Astrocyte of the hippocampus (primary cell): ENCODE results near the gene GUCD1.
A peak's percentile ranks its signal among the peaks of the same experiment; 100 is the strongest.

Experiments
- DNase-seq: peaks from one replicate; pipeline ENCODE4 v3.0.0; 2011; ENCODE audit warnings: low read depth, low spot score

Gene GUCD1

DNA sequence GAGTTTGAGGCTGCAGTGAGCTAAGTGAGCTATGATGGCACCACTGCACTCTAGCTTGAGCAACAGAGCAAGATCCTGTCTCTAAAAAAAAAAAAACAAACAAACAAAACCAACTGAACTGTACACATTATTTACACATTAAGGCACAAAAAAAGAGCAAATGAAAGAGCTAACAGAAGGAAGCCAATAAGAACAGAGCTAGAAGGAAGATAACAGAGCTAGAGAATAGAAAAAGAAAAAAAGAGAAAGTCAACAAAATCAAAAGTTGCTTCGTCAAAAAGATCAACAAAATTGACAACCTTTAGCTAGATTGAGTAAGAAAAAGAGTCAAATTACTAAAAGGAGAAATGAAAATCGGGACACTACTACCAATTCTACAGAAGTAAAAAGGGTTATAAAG, 25.0 kb downstream of the GUCD1 start:
- no peak for DNase-seq

DNA sequence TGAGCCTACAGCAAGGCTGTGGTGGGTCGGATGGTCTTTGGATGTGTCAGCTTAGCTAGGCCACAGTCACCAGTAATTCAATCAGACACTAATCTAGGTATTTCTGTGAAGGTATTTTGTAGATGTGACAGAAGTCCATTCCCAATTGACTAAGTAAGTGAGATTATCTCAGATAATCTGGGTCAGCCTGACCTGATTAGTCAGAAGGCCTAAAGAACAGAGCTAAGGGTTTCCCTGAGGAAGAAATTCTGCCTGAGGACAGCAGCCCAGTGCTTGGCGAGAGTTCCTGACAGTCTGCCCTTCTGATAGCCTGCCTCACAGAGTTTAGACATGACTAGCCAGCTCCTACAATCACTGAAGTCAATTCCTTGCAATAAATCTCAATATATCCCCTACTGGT, 28.7 kb downstream of the GUCD1 start:
- DNase-seq = no peak

DNA sequence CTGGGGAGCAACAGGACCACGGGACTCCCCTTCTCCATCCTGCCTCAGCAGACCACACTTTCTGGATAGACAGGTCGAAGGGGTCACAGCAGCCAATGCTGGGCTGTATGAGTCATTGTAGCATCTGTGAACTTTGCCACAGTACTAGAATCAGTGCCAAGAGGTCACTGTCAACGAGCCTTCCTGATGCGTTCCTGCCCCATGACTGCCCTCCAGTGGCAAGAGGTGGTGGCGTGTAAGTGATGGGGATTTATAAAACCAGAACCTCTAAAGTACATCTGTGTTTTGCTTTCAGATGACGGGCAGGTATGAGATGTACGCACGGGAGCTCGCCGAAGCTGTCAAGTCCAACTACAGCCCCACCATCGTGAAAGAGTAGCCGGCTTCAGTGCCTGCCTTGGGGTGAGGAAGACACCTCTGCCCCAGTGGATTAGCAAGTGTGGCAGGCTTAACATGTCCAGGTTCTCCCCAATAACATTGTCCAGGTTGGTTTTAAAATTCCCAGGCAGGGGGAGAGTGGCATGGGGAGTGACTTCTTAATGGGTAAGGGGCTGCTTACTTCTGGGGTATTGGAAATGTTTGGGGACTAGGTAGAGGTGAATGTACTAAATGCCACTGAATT, 29.4 kb downstream of the GUCD1 start:
- DNase-seq = peak; percentile 70

DNA sequence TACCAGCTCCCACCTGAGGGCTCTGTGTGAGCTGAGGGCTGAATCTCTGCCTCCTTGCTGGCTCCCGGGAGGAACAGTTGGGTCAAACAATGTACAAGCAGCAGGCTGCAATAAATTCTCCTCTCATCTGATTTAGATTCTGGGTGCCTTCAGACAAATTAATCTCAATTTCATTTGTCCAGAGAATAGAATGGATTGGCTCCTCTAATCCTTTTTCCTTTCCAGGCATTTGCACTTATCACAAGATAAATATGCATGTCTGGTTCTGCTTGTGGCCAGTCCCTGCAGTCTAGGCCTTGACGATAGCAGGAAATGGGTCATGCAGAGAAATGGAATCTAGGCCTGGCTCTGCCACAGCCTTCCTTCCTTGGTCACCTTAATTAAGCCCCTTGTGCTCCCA, 31.1 kb downstream of the GUCD1 start:
- DNase-seq = peak; percentile 48

DNA sequence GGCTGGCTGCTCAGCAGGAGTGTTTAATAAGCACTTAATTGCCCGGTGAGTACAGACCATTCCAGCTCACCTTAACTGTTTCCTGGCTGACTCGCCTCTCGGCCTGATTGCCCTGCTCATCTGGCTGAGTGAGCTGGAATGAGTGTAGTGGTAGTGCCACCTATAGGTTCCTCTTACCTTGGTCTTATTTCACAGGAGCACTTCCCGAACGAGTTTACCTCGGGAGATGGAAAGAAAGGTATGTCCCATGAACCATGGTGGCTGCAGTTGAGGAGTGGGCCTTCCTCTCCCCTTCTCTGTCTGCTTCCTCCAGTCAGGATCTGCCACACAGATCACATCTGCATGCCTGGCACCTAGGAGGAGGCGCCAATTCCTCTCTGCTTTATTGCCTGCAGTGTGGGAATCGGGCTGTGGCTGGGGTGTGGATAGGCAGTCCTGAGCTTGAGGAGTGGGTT, 33.1 kb downstream of the GUCD1 start:
- DNase-seq = peak; percentile 79

DNA sequence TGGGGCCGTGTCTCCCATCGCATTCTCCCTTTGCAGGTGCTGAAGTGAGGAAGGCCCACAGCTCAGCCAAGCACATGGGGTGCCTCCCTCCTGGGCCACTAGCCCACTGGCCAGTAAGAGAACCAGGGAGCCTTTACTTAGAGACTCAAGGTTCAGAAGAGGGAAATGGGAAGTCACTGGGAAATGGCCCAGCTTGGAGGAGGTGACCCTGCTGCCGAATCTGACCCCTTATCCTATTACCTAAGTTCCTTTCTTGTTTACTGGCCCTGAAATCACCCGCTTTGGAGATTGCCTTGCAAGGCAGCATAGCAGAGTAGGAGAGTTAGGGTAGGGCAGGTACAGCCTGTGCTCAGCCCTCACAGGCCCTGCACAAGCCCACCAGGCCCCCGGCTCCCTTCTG, 35.4 kb downstream of the GUCD1 start:
- DNase-seq = no peak

DNA sequence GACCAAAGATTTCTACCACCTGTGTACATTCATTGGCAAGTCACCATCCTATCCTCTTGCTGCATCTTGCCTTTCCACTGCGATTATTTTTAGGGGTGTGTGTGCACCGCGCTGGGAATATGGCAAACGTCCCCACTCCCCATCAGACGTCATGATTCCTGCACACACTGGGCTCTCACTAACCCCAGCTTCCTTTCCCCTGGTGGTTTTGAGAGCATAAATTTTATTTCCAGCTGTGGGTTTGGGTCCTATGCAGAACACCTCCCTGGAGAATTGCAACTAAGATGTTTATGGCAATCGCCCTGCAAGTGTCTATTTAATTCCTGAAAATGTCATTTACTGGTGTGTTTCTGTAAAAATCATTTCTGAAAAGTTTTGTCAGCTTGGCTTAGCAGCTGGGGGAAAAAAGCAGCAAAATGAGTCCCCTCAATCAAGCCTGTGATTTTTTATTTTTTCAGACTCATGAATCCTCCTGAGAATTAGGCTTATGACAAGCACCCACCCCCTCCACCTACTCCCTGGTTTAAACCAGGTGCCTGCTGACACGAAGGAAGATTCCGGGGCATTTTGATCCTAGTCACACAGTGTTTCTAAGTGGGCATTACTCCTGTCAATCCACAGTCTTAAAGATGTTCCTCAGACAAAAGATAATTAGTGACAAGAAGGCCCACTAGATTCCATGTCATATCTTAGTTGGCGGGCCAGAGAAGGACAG, 36.0 kb downstream of the GUCD1 start:
- DNase-seq = no peak

DNA sequence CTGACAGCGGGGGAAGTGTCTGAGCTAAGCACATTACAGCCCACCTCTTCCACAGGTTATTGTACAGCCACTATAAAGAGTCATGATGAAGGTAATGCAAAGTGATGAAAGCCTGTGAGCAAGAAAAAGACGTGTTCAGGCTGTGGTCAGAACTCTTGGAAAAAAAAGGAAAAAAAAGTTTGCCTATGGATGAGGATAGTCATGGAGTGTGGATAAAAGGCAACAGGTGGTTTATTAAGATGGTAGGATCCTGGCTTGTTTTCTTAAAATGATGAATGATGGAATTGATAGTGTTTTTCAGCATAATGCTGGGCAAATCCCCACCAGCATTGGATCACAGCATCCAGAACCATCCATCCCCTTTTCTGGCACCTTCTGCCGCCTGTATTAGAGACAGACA, 36.7 kb downstream of the GUCD1 start:
- no peak for DNase-seq

DNA sequence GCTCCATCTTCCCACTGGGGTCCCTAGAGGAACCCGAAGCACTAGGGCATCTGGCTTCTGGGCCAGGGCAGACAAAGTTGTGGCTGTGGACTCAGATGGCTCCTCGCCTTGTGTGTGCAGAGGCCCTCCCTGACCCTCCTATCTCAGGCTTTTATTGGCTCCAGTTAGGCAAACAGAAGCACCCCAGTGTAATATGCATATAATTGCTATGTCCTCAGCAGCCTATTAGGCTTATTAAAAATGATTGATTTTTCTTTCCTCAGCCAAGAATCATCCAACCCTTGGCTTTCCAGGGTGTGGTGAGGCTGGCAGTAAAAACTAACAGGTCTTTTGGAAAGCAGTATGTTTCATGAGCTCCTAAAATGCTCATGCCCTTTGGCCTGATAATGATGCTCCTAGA, 37.5 kb downstream of the GUCD1 start:
- no peak for DNase-seq

DNA sequence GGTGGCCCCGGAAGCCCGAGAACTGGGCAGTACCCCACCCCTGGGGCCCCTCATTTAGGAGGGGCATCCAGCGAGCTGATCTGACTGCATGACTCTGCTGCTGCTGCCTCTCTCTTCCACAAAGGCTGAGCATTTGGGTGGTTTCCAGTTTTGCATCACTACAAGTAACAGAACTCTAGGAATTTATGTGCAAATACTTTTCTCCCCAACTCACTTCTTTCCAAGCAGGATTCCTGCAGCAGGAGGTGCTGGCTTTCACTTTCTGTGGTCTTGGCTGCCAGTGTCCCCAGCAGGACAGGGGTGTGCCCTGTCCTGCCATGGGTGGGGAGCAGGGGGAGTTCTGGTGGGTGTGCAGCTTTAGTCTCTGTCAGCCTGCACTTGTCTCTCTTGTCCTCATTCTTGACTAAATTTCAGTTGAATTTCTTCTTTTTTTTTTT, 38.6 kb downstream of the GUCD1 start:
- peak; percentile 95 for DNase-seq

DNA sequence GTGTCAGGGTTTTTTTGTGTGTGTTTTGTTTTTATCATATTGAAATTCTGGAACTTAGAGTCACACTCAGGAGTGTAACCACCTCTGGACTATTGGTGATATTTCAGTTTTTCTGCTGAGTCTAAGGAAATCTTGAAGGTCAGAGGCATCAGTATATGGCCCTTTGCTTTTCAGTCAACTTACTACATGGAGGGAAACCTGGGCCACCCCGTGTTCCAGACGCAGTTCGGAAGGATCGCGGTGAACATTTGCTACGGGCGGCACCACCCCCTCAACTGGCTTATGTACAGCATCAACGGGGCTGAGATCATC, 40.0 kb downstream of the GUCD1 start:
- no peak for DNase-seq

DNA sequence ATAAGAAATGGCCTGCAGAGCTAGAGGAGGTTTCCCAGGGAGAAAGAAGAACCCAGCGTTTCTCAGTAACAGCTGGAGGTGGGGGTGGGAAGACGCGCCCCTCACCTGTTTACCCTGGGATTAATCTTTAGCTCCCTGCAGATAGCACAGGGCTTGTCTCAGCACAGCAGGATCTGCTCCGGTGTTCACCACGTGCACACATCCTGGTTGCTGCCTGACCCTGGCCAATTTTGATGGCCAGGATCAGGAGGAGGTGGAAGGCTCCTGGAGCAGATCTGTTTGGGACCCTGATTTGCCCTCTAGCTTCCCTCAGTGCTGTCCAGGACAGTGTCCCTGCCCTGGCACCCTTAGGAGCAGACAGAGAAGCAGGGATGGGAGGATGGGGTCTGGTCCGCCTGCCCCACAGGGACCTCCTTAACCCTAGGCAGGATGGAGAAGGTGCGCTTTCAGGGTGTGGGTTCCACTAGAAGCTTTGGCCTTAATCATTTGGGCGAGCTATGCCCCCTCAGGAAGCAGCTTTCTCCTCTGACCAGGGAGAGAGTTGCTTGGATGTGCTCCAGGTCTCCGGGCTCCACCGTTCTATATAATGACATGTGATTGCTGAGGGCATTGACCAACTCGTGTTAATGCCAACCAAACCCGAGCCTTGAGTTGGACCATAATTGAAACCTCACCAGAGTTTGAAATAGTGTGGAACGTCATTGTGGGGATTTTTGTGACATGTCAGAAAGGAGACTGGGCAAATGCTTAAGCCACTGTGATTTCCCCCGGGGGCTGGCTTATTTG, 40.5 kb downstream of the GUCD1 start:
- DNase-seq = no peak

DNA sequence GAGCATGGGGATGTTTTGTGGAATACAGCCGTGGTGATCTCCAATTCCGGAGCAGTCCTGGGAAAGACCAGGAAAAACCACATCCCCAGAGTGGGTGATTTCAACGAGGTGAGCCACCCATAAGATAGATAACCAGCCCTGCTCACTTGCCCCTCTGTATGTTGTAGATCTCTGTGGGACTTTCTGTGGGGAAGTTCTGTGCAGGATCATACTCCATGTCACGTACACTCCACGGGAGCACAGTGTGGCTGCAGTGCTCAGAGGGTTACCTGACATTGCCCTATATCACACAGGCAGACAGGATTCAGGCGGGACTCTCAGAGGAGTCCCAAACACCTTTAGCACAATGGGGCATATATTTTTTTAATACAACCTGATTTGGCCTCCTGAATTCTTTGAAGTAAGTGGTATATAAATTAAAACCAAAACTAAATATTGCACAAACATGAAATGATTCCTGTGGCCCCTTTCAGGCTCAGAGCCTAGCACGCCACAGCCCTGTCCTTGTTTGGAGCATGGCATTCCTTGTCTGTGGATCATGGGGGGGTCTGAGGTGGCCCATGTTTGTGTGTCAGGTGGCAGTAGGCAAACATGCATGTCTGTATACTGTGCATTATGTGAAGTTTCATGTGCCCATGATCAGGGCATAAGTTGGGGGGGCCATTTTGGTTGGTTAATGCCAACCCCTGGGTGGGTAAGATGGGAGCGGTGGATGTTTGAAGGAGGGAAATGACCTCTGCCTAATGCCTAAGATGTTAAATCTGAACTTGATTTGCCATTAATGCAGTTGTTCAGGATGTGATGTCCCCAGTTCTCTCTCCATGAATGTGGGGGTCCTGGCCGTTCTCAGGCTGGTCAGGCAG, 41.3 kb downstream of the GUCD1 start:
- DNase-seq = no peak

DNA sequence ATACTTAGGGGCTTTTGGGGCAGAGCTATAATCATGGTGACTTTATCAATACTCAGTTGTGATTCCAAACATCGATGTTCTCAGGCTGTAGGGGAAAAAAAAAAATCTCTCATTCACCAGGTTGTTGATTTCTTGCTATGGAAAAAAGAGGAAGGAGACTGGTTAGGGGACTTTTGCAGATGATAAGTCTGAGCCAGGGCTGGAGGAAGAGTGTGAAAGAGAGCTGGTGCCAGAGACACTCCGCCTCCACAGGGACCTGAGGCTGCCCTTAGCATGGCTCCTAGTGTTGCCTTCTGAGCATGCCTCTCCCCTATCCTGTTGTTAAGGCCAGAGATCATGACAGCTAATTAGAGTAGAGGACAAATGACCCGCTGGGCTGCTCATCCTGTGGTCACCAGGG, 42.9 kb downstream of the GUCD1 start:
- DNase-seq = no peak

DNA sequence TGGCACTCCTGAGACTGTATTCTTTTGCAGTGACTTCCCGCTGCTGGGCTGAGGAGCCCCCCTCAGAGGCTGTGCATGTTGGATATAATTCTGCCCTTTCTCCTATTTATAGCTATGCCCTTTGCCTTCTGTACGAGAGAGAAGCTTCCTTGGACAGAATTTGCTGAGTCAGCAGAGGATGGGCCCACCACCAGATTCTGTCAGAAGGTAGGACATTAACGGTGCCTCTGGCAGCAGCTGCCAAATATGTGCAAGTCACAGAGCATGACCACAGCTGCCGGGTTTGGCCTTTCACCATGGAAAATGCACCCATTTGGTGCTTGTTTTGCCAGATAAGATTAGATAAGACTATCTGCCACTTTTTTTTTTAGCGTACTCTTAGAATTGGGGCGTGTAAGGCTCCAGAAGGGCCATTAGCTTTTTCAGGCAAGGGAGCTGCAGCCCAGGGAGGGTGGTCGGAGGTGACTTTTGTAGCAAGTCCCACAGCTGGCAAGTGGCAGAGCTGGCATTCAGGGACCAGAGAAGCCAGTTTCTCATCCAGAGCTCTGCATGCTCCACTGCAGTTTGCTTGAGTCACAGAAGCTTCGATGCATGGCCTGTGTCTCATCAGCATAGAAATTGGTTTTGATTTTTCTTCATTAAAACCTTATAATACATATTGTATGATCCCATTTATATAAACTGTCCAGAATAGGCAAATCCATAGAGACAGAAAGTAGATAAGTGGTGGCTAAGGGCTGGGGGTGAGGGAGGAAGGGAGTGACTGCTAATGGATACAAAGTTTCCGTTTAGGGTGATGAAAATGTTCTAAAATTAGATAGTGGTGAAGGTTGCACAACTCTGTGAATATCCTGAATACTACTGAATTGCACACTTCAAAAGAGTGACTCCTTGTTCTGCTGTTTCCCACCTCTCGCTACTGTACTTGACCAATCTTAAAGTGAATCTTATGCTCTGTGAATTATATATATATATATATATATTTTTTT, 44.0 kb downstream of the GUCD1 start:
- no peak for DNase-seq

DNA sequence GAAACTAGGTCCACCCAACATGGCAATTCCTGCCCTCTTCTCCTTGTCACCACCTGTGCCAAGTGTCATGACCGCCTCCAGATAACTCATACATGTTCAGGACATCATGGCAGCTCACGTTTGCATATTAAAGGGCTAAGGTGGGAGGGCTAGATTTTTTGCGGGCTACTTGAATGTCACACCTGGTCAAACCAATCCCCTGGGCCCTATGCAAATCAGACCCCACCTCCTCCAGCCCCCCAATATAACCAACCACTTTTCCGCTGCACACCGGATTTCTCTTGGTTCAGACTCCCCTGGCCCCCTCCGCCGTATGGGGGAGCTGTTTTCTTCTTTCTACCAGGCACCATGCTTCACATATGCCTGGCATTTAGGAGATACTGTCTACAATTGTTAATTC, 47.2 kb downstream of the GUCD1 start:
- DNase-seq = no peak

DNA sequence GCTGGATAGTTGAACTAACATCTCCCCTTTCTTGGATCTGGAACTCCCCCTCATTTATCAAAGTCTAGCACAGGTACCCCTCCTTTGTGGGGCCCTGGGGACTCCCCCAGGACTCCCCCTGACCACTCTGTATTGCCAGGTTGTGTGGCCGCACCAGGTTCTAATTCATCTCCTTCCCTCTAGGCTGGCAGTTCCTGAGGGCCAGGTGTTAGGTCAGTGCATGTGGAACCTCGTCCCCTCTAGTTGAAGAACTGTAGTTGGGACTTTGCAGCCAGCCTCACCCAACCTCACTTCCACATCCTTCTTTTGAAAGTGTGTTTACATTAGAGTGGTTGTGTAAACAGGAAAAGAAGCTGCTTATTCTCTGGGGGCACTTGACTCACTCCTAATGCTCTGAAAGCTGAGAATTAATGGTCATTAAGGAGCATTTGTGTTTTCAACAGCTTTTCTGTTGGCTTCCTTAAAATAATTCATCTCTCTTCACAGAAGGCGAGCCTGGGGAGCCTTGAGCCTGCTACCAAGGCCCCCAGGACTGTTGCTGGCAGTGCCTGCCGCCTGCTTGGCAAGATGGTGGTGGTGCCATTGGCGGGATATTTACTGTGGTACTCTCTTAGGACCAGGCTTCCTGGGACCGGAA, 48.0 kb downstream of the GUCD1 start:
- peak; percentile 41 for DNase-seq

DNA sequence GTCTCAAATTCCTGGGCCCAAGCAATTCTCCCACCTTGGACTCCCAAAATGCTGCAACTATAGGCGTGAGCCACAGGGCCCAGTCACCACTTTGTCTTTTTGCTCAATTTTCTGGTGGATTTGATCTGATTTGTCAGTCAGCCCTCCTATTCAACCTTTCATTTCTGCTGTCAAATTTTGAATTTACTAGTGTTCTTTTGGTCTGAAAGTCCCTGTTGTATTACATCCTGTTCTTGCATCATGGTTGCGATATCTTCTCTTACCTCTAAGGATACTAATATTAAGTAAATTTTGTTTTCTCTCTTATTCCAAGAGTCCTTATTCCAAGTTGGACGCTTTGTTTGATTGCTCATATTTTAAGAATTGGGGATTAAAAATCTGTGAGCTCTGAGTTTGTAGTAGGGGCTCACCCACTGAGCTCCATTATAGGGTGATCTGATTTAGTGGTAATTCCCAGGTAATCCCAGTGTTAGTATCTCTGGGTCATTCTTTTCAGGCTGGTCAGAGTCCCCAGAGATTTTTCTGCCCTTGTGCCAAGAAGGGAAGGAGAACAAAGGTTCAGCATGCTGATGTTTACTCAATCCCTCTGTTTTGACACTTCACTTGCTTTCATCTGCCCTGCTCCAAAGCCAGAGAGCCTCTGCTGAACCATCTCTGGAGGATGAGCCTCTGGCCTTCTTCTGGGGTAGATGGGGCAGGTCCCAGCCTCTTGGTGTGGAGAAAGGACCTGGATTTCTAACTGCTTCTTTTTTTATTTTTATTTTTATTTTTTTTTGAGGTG, 49.8 kb downstream of the GUCD1 start:
- DNase-seq = no peak

DNA sequence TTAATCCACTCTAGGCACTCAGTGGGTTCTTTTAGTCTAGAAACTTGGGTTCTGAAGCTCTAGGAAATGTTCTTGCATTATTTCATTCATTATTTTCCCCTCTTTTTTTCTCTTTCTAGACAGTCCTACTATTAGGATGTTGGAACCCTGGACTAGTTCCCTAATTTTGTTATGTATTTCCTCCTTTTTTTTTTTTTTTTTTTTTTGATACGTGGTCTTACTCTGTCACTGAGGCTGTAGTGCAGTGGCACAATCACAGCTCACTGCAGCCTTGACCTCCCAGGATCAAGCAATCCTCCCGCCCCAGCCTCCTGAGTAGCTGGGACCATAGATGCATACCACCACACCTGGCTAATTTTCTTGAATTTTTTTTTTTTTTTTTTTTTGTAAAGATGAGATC, 50.4 kb downstream of the GUCD1 start:
- DNase-seq = no peak
